Fibroblast of pulmonary artery (primary cell): ENCODE results near the gene GABRR1.

ENCODE experiments used
- DNase-seq: peaks from one replicate; pipeline ENCODE4 v3.0.0-alpha.2; 2010; ENCODE audit warnings: low read depth
- H3K4me3 ChIP-seq: replicated peaks from 2 replicates; pipeline ENCODE4 v1.5.1; 2011; ENCODE audit warnings: low read depth, mild to moderate bottlenecking, control low read depth, low read length, moderate library complexity
- TF ChIP-seq, protein P1 (sequence below): IDR thresholded peaks from 2 replicates; pipeline ENCODE4 v1.5.1; 2011; ENCODE audit warnings: mild to moderate bottlenecking, control low read depth, low read length, inconsistent platforms; ENCODE audit errors: missing control alignments

The GABRR1 gene

DNA sequence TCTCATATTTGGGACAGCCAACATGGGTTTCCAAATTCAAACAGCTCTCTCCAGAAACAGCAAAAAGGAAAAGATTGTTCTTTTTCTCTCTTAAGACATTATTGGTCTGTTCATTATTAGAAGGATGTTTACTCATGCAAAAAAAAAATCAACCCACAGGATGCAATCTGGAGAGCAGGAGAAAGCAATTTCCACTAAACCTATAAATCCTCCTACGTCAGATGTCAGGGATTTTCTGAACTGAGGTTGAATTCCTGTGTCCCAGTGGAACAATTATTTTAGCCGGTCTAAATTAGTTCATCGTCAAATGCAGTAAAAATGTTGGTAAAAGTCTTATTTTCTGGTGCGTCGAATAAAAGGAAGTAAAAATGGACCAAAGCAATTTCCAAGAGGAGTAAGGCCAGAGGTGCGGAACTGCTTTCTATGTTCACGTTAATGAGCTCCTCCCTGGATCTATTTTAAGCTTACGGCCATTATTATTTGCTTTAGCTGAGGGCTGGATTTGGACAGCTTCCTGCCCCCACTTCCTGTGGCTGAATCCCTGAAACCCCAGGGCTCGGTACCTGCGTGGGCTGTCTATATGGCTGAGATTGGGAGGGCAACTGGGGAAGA lies at the start of gene GABRR1:
GABRR1 (minus strand) TSS at position 60 of the 612 bp plus-strand sequence; CDS start at position 24, 36 bp downstream.
- no peak for DNase-seq
- TF ChIP-seq, protein P1, sequence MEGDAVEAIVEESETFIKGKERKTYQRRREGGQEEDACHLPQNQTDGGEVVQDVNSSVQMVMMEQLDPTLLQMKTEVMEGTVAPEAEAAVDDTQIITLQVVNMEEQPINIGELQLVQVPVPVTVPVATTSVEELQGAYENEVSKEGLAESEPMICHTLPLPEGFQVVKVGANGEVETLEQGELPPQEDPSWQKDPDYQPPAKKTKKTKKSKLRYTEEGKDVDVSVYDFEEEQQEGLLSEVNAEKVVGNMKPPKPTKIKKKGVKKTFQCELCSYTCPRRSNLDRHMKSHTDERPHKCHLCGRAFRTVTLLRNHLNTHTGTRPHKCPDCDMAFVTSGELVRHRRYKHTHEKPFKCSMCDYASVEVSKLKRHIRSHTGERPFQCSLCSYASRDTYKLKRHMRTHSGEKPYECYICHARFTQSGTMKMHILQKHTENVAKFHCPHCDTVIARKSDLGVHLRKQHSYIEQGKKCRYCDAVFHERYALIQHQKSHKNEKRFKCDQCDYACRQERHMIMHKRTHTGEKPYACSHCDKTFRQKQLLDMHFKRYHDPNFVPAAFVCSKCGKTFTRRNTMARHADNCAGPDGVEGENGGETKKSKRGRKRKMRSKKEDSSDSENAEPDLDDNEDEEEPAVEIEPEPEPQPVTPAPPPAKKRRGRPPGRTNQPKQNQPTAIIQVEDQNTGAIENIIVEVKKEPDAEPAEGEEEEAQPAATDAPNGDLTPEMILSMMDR = no peak
- no peak within 1 kb of the TSS for H3K4me3 ChIP-seq

DNA sequence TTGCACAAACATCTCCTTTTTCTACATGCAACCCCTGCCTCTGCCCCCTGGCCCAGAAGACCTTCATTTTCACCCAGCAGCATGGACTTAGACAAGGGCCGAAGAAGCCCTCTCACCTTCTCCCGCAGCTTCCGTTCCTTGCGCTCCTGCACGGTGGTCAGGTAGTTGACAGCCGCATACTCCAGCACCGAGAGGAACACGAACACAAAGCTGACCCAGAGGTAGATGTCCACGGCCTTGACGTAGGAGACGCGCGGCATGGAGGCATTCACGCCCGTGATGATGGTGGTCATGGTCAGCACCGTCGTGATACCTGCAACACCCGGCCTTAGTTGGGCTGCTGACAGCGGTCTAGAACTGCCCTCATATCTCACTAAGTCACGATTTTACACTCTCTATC lies 47.1 kb upstream of the GABRR1 start:
- TF ChIP-seq, protein P1 = no peak
- no peak overlapping the region for H3K4me3 ChIP-seq
- no peak for DNase-seq

DNA sequence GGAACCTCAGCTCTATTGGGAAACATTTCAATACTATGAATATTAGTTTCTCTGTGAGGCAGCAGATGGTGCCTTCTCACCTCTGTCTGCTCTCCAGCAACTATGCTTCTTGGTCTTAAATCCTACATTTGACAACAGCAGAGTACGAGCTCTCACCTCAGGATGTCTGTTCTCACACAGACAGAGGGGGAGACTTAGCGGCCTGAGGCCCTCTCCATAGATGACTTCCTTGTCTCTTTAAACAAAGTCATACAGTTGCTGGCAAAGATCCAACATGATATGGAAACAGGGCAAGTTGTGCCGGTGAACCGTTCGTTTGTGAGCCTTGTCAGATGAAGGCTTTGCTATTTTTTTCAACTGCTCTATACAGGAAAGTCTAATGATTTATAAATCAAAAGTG lies 43.7 kb upstream of the GABRR1 start:
- peak; percentile 8 for DNase-seq
- no peak overlapping the region for H3K4me3 ChIP-seq
- TF ChIP-seq, protein P1 = no peak

DNA sequence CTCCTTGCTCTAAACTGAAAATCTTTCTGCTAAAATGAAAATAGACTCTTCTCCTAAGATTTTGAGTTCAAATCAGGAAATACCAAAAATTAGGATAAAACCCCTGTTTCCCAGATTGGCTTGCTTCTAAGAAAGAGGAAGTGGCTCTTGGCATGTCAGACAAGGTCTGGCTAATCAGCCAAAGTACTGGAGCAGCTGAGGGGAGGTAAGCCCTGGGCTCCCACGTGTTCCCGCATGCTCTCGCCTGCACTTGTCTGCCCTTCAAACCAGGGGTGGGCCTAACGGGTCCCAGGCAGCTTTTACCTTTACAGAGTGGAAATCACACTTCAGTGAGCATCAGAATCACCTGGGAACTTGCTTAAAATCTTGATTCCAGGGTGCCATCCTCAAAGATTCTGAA lies 43.2 kb upstream of the GABRR1 start:
- DNase-seq = no peak
- TF ChIP-seq, protein P1 = no peak
- H3K4me3 ChIP-seq = no peak overlapping the region

DNA sequence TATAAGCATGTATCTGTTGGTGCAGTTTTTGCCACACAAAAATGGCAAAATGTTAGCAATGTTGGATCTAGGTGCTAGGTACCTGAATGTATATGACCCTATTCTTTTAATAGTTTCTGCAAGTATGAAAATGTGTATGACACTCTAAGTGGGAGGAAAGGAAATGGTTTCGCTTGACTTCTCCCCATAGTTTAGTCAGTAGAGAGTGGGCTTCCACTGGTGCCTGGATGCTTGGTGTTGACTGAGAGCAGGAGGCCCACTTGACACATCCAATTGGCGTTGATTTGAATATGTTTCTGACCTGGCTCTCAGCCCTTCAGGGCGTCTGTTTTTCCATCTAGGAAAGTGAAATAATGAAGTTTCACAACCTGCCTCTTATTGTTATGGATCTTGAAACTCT lies 41.8 kb upstream of the GABRR1 start:
- DNase-seq = no peak
- TF ChIP-seq, protein P1 = no peak
- H3K4me3 ChIP-seq = no peak overlapping the region

DNA sequence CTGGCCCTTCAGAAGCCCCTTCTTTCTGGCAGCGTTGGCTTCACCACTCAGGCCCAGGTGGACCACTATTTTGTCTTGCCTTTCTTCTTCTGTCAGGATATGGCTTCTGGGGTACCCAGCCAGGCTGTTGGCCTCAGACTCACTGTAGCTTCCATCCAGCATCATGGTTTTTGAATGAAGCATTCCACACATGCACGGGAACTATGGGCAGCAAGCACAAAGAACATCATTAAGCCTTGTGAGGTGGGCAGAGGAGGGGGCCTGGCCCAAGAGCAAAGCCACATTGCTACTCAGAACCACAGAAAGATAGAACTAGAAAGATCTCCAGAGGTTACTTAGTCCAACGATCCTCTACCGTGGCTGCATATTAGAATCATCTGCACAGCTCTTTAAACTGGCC lies 40.6 kb upstream of the GABRR1 start:
- TF ChIP-seq, protein P1 = no peak
- DNase-seq = no peak
- H3K4me3 ChIP-seq = no peak overlapping the region

DNA sequence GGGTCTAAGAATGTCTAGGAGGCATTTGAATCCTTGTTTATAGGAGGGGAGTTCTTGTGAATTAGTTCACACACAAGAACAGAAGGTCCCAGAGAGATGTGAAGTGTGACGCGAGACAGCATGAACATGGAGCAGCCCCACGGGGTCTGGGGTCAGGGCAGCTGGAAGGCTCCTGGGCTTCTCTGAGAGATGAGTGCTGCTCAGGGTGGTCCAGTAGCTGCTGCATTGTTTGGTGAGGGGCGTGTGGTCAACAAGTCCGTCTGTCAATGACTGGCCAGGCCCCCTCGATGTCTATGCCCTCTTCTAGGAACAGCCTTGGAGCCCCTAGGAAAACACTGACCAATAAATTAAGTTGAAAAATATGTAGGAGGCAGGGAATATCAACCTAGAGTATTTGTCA lies 40.2 kb upstream of the GABRR1 start:
- DNase-seq = no peak
- TF ChIP-seq, protein P1 = no peak
- H3K4me3 ChIP-seq = no peak overlapping the region
